K562 (cell line): ENCODE results near the gene PPP4R3B. TPM values are rescaled to one million over a fixed set of nuclear protein-coding genes. Genes with fewer than 3 reads are reported as not detected.
"Not testable (repeated sequence)": the region's sequence is repeated elsewhere in the genome, so short reads cannot be mapped to it uniquely, and the experiment has no call there.

Experiments used
- ATAC-seq: fragments of 200-7000 bp; cut with Tn5 transposase; 3 replicates; pipeline ENCODE4 v1.9.1; 2020; ENCODE audit warnings: moderate library complexity
- BruUV-seq: library from RNA; stranded (reverse); fragments of 400-500 nt; replicated peaks from 2 replicates; lab custom pipeline; 2021; lab: Mats Ljungman, UMichigan
- CTCF ChIA-PET: fragments of 300-600 bp; formaldehyde crosslinking; extraction: SDS; loops from one replicate; lab custom pipeline; 2021; ENCODE audit warnings: low intra/inter-chr PET ratio; lab: Yijun Ruan, JAX
- POLR2A ChIA-PET: fragments of 300-600, 350-650 bp; sonication (Branson Sonifier 250); formaldehyde crosslinking; extraction: SDS; loops from one replicate; lab custom pipeline; 2021; ENCODE audit warnings: antibody characterized with exemption, inconsistent platforms; lab: Yijun Ruan, JAX
- DNase-seq, 4 experiments: peaks; one replicate each; pipeline versions ENCODE4 v3.0.0 to v3.0.0-alpha.2; 2011 to 2018; ENCODE audit warnings: low spot score in 3 of 4, mixed read lengths in 3 of 4; ENCODE audit errors: extremely low read depth in 1 of 4
- FAIRE-seq: peaks from 2 replicates; lab custom pipeline; 2011; peaks lifted over from hg19 to GRCh38; lab: Jason Lieb, UNC
- H2AFZ ChIP-seq: 2 replicates; pipeline ENCODE4 v1.6.0; 2011; ENCODE audit warnings: low read depth, low read length, control low read depth, inconsistent platforms
- H3K27ac ChIP-seq: fragments of 200-600 bp; 3 replicates; pipeline ENCODE4 v1.8.0; 2011; ENCODE audit warnings: low read depth, mild to moderate bottlenecking, control low read depth, inconsistent platforms, low read length, moderate library complexity, mixed read lengths; ENCODE audit errors: extremely low read depth
- H3K27me3 ChIP-seq, 2 experiments: fragments of 300-600 bp in 1 of 2; 2 replicates in 1 of 2; 3 replicates in 1 of 2; pipeline versions ENCODE4 v1.6.0 to v1.8.0; 2011; ENCODE audit warnings: inconsistent platforms in 2 of 2, low read length in 2 of 2, mild to moderate bottlenecking in 1 of 2, mixed read lengths in 1 of 2, moderate library complexity in 1 of 2; ENCODE audit not compliant: control insufficient read depth in 2 of 2, insufficient read depth in 2 of 2
- H3K36me3 ChIP-seq: fragments of 300-600 bp; 3 replicates; pipeline ENCODE4 v1.8.0; 2011; ENCODE audit warnings: mild to moderate bottlenecking, low read length, inconsistent platforms; ENCODE audit not compliant: control insufficient read depth, insufficient read depth
- H3K4me1 ChIP-seq, 2 experiments: fragments of 200-600 bp in 1 of 2; replicated peaks in 1 of 2; 2 replicates in 1 of 2; 3 replicates in 1 of 2; pipeline versions ENCODE4 v1.5.1 to v1.8.0; 2011; ENCODE audit warnings: inconsistent platforms in 2 of 2, low read length in 2 of 2, mild to moderate bottlenecking in 1 of 2, mixed read lengths in 1 of 2, moderate library complexity in 1 of 2; ENCODE audit not compliant: control insufficient read depth in 2 of 2, insufficient read depth in 2 of 2
- H3K4me2 ChIP-seq: 2 replicates; pipeline ENCODE4 v1.6.1; 2011; ENCODE audit warnings: low read length, control low read depth, inconsistent platforms, mixed read lengths; ENCODE audit not compliant: insufficient read depth
- H3K4me3 ChIP-seq: fragments of 200-600 bp; sonication (generic), shearing (Covaris generic); 2 replicates; pipeline ENCODE4 v1.5.1; 2016; ENCODE audit warnings: control low read depth, inconsistent platforms
- H3K79me2 ChIP-seq: fragments of 200-600 bp; 3 replicates; pipeline ENCODE4 v1.8.0; 2011; ENCODE audit warnings: low read length, inconsistent platforms; ENCODE audit not compliant: control insufficient read depth, insufficient read depth
- H3K9ac ChIP-seq, 2 experiments: 2 replicates each; pipeline versions ENCODE4 v1.6.0 to v1.6.1; 2011; ENCODE audit warnings: low read depth in 2 of 2, low read length in 2 of 2, control low read depth in 1 of 2, inconsistent platforms in 1 of 2, mild to moderate bottlenecking in 1 of 2, mixed read lengths in 1 of 2; ENCODE audit not compliant: insufficient read depth in 1 of 2
- H3K9me1 ChIP-seq: one replicate; pipeline ENCODE4 v1.6.0; 2011; ENCODE audit warnings: inconsistent platforms, mild to moderate bottlenecking, low read length, moderate library complexity; ENCODE audit not compliant: control insufficient read depth, insufficient read depth
- H3K9me3 ChIP-seq: replicated peaks from 2 replicates; pipeline ENCODE4 v1.5.1; 2011; ENCODE audit warnings: low read depth, low read length, inconsistent platforms; ENCODE audit not compliant: control insufficient read depth, insufficient read depth
- H4K20me1 ChIP-seq: replicated peaks from 2 replicates; pipeline ENCODE4 v1.6.1; 2011; ENCODE audit warnings: low read length, inconsistent platforms, mixed read lengths; ENCODE audit not compliant: control insufficient read depth, insufficient read depth
- C11orf30 ChIP-seq: fragments of 450-650 bp; IDR thresholded peaks from 2 replicates; pipeline ENCODE4 v1.6.1; 2016; ENCODE audit warnings: low read depth, mild to moderate bottlenecking
- KDM4B ChIP-seq, 2 experiments: fragments of 450-650 bp in 1 of 2; sonication (generic) in 1 of 2; IDR thresholded peaks; 2 replicates each; pipeline ENCODE4 v1.6.1; 2016 to 2017; ENCODE audit warnings: borderline replicate concordance in 2 of 2, antibody characterized with exemption in 1 of 2, low read depth in 1 of 2, mild to moderate bottlenecking in 1 of 2
- MAFG ChIP-seq: fragments of 450-650 bp; conservative IDR thresholded peaks from 2 replicates; pipeline ENCODE4 v1.6.1; 2016; ENCODE audit warnings: missing genetic modification characterization, missing compliant biosample characterization
- XRCC4 ChIP-seq: IDR thresholded peaks from one replicate; pipeline ENCODE4 v1.6.1; 2011; ENCODE audit not compliant: insufficient read depth, insufficient read length; ENCODE audit errors: extremely low read depth
- ZNF316 ChIP-seq: fragments of 450-650 bp; IDR thresholded peaks from 2 replicates; pipeline ENCODE4 v1.6.1; 2016
- WGBS: fragments of 100-300 bp; shearing (Covaris generic); methylation state at CpG from one replicate; pipeline ENCODE4 v1.1.6; 2016; ENCODE audit warnings: low coverage, mixed read lengths; ENCODE audit not compliant: insufficient coverage; ENCODE audit errors: missing lambda C conversion rate; 5-methylcytosine and 5-hydroxymethylcytosine counted together
- in situ Hi-C: fragments of 300-500 bp; cut with MboI; formaldehyde crosslinking; loops from 4 replicates; pipeline ENCODE4 v1.15.0; 2018; ENCODE audit warnings: inconsistent platforms, mixed read lengths
- intact Hi-C: fragments of 100-400 bp; cut with micrococcal nuclease; formaldehyde crosslinking; loops from 2 replicates; pipeline ENCODE4 v1.14.2; 2022
- polyA plus RNA-seq, 8 experiments: library from polyadenylated mRNA; depleted of rRNA in 4 of 8; stranded (reverse) in 5 of 8; unstranded in 3 of 8; fragments of >200 nt; fragmentation: Nextera tagmentation in 2 of 8; fragmentation: Illumina TruSeq in 1 of 8; extraction: Ambion mirVana in 2 of 8; extraction: Trizol in 1 of 8; gene quantifications; 2 replicates each; pipeline versions ENCODE4 v1.2.1 to v1.2.3, GENCODE V29; 2011 to 2014; ENCODE audit warnings: inconsistent platforms in 1 of 8, missing spikeins in 1 of 8
- total RNA-seq, 7 experiments: library from RNA; depleted of rRNA in 6 of 7; stranded (reverse); fragments of >200 nt in 6 of 7; fragmentation: Illumina TruSeq in 2 of 7; extraction: Trizol in 2 of 7; gene quantifications; 2 replicates each; pipeline versions ENCODE4 v1.2.1 to v1.2.3, GENCODE V29; 2011 to 2021; ENCODE audit warnings: low replicate concordance in 1 of 7

The PPP4R3B gene
- total and polyA plus RNA-seq, 9 of the 15 experiments (the other 6 are each of a cell fraction or from before 2014, with no cell fraction given) = 13.2 to 59.2 (median 41.9) TPM

DNA sequence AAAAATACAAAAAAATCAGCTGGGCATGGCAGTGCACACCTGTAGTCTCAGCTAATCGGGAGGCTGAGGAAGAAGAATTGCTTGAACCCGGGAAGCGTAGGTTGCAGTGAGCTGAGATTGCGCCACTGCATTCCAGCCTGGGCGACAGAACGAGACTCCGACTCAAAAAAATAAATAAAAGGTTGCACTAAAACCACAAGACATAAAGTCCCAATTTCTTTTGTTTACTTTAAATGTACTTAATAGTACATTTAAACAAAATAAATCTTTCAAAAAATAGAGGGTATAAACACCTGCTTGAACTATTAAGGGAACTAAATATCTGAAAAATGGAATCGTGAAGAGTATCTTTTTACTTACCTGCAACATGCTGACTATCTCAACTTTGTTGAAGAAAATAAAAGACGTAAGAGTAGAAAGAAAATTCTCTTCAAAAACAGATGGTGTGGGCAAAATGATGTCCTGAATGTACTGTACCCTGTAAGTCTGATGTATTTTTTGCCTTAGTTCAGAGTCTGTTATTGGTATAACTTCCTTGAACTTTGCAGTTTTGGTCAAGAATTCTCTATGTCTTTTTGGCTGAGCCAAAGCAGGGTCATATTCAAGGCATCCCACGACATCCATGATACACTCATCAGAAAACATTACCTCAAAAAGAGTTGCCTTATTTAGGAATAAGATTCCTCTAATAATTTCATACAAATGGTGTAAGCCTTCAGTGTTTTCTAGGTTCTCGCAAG, 19.2 kb downstream of the PPP4R3B start (continued):
- no peak for TF ChIP-seq KDM4B (IDR thresholded peaks at IDR 0.05; ENCODE audit: borderline replicate concordance in 2 of 2, low read depth in 1 of 2)
- no peak for TF ChIP-seq XRCC4

DNA sequence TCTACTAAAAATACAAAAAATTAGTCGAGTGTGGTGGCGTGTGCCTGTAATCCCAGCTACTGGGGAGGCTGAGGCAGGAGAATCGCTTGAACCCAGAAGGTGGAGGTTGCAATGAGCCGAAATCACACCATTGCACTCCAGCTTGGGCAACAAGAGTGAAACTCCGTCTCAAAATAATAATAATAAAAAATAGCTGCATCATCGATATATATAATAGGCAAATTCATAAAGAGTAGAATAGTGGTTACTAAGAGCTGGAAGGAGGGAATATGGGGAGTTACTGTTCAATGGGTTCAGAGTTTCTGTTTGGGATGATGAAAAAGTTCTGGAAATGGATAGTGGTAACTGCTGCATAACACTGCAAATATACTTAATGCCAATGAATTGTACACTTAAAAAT, 20.6 kb downstream of the PPP4R3B start:
- BruUV-seq, ATAC-seq, intact Hi-C loops, H3K9ac ChIP-seq, H2AFZ ChIP-seq, H3K9me3 ChIP-seq, H3K4me1 ChIP-seq, H3K4me3 ChIP-seq, in situ Hi-C loops, H3K27me3 ChIP-seq, CTCF ChIA-PET, H3K9me1 ChIP-seq, FAIRE-seq, DNase-seq, H3K4me2 ChIP-seq, H3K27ac ChIP-seq, H4K20me1 ChIP-seq: not testable (repeated sequence)
- TF ChIP-seq MAFG (tag) (peak; percentile 45; the same call in 1 of the 2 replicates), C11orf30 (peak; percentile 67; the same call in 1 of the 2 replicates), ZNF316 (peak; percentile 85)
- Histone ChIP-seq H3K36me3 (peaks cover 41% of the 10 kb centered on the region; the same call in 2 of the 3 replicates), H3K79me2 (peaks cover 14% of the 10 kb centered on the region; the same call in 2 of the 3 replicates)
- POLR2A ChIA-PET = interaction anchor here (0.9 kb wide), 1 partner anchor 21 kb away, joined by 4 read pairs; the partner anchor contains the start of gene PPP4R3B
- 96% methylated on average over 6 of the region's 6 CpGs for WGBS
